ENCODE results near the gene GPR3.

GPR3 gene

GRCh38 chr1:27361044-27361402, 31.4 kb upstream of the GPR3 start:
- no peak overlapping the region for H3K4me3 ChIP-seq (ENCODE audit: low read depth, low read length)

DNA sequence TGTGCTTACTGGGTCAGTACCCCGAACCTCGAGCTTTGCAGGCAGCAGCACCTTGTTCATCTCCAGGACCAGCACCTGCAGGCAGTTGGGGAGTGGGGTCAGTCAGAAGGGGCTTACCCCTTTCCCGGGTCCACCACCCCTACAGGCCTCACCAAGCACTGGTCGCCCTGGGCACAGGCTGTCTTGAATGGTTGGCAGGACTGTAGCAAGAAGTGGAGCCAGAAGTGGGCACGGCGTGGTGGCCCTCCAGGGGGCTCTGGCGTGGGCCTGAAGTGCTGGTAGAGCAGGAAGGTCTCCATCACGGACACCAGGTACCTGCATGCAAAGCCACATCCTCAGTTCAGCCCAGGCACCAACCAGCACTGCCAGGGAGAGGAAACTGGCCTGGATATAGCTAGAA, 30.9 kb upstream of the GPR3 start:
- Histone ChIP-seq H3K36me3 (0 out of 2 replicates have a peak, but pooled peaks cover 3% of the 10 kb centered on the region), H3K27me3 (ENCODE audit: insufficient read depth, low read depth, severe bottlenecking) (no peaks in the 10 kb centered on the region), H3K9me3 (ENCODE audit: severe bottlenecking) (no peaks in the 10 kb centered on the region), H3K27ac (no peak overlapping the region), H3K4me3 (ENCODE audit: low read depth, low read length) (no peak overlapping the region)
- no peak for TF ChIP-seq CTCF (IDR thresholded peaks at IDR 0.05; ENCODE audit: low read depth, low read length)
- no peak for DNase-seq

More at GRCh38 chr1:27361044-27361402, 31.4 kb upstream of the GPR3 start:
- Histone ChIP-seq H3K27ac (no peak overlapping the region), H3K9me3 (ENCODE audit: severe bottlenecking) (no peaks in the 10 kb centered on the region), H3K36me3 (0 out of 2 replicates have a peak, but pooled peaks cover 3% of the 10 kb centered on the region), H3K27me3 (ENCODE audit: insufficient read depth, low read depth, severe bottlenecking) (no peaks in the 10 kb centered on the region)
- DNase-seq = no peak
- TF ChIP-seq CTCF (IDR thresholded peaks at IDR 0.05; ENCODE audit: low read depth, low read length) = no peak

DNA sequence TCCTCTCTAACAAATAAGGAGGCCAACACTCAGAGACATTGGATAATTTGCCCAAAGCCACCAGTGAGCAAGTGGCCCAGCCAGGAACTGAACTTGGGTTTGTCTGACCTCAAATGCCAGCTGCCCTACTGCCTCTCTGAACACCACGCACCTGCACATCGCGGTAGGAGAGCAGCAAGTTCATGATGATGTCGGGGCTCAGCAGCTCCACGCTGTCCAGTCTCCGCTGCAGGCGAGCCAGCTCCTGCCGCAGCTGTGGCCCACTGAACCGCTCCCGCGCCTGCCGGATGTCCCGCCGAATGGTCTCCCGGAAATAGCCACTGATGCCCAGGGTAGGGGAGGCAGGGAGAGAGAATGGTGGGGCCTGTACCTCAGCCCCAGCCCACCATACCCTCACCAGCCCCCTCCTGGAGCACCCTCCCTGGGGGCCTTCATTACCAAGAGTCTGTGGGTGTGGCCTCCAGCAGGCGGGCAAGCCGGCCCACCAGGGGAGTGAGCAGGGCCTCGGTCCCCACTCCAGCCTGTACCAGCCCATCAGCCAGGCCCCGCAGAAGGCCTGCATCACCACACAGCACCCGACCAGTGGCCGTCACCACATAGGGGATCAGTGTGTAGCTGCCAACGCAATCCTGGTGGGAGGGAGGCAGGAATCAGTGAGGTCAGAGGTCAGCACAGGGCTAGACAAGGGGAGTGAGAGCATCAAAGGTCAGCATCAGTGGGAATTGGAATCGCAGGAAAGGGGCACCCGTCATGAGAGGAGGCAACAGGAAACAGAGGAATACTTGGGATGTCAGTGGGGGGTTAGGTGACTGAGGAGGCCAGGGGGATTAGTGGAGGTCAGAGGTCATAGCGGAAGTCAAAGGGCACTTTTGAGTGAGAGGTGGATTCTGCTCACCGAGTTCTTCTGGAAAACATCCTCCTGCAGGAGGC, 28.4 kb upstream of the GPR3 start:
- DNase-seq = no peak
- no peaks in the 10 kb centered on the region for H3K27me3 ChIP-seq (ENCODE audit: insufficient read depth, low read depth, severe bottlenecking)
- no peak overlapping the region for H3K27ac ChIP-seq
- no peaks in the 10 kb centered on the region for H3K9me3 ChIP-seq (ENCODE audit: severe bottlenecking)
- 0 out of 2 replicates have a peak, but pooled peaks cover 3% of the 10 kb centered on the region for H3K36me3 ChIP-seq
- no peak for TF ChIP-seq CTCF (IDR thresholded peaks at IDR 0.05; ENCODE audit: low read depth, low read length)
- no peak overlapping the region for H3K4me3 ChIP-seq (ENCODE audit: low read depth, low read length)

GRCh38 chr1:27364696-27365371, 27.6 kb upstream of the GPR3 start:
- no peaks in the 10 kb centered on the region for H3K27me3 ChIP-seq (ENCODE audit: insufficient read depth, low read depth, severe bottlenecking)
- no peak for DNase-seq
- no peak overlapping the region for H3K27ac ChIP-seq
- H3K9me3 ChIP-seq (ENCODE audit: severe bottlenecking) = no peaks in the 10 kb centered on the region
- 0 out of 2 replicates have a peak, but pooled peaks cover 3% of the 10 kb centered on the region for H3K36me3 ChIP-seq
- TF ChIP-seq CTCF (IDR thresholded peaks at IDR 0.05; ENCODE audit: low read depth, low read length) = no peak
- H3K4me3 ChIP-seq (ENCODE audit: low read depth, low read length) = 0 out of 2 replicates have a peak overlapping the region, but pooled peaks have one; percentile 4

- TF ChIP-seq CTCF (IDR thresholded peaks at IDR 0.05; ENCODE audit: low read depth, low read length) = no peak
- peak overlapping the region; percentile 62 for H3K4me3 ChIP-seq (ENCODE audit: low read depth, low read length)
- H3K36me3 ChIP-seq = 0 out of 2 replicates have a peak, but pooled peaks cover 3% of the 10 kb centered on the region
- peak; percentile 87 for DNase-seq
- H3K27me3 ChIP-seq (ENCODE audit: insufficient read depth, low read depth, severe bottlenecking) = no peaks in the 10 kb centered on the region
- no peaks in the 10 kb centered on the region for H3K9me3 ChIP-seq (ENCODE audit: severe bottlenecking)
- H3K27ac ChIP-seq = peak overlapping the region; percentile 88
Observed at GRCh38 chr1:27365372-27366112, 26.9 kb upstream of the GPR3 start.

Measured in WERI-Rb-1 (cell line).